Large intestine (tissue), 12 donors: ENCODE measurements around the gene TEX22. TPM values are rescaled to one million over a fixed set of nuclear protein-coding genes. Genes with fewer than 3 reads are reported as not detected.

ENCODE experiments used
- DNase-seq, 2 donors: peaks; one replicate each; pipeline versions ENCODE4 v3.0.0 to v3.0.0-alpha.2; 2013
- H3K27ac ChIP-seq: one replicate; pipeline ENCODE4 v1.5.1; 2013; ENCODE audit warnings: low read length
- H3K27me3 ChIP-seq: 2 replicates; pipeline ENCODE4 v1.6.1; 2013; ENCODE audit warnings: low read length; ENCODE audit not compliant: control insufficient read depth, insufficient read depth
- H3K36me3 ChIP-seq: 2 replicates; pipeline ENCODE4 v1.6.1; 2013; ENCODE audit warnings: low read length; ENCODE audit not compliant: control insufficient read depth, insufficient read depth
- H3K4me1 ChIP-seq: one replicate; pipeline ENCODE4 v1.6.1; 2013; ENCODE audit warnings: low read length; ENCODE audit not compliant: control insufficient read depth, insufficient read depth
- H3K4me3 ChIP-seq: one replicate; pipeline ENCODE4 v1.5.1; 2013; ENCODE audit warnings: low read length
- H3K9me3 ChIP-seq: one replicate; pipeline ENCODE4 v1.6.1; 2013; ENCODE audit warnings: mild to moderate bottlenecking, low read depth, low read length, moderate library complexity; ENCODE audit not compliant: control insufficient read depth
- WGBS: methylation state at CpG from one replicate; pipeline ENCODE4 v1.1.5; 2013; ENCODE audit warnings: low lambda C conversion rate; ENCODE audit not compliant: insufficient coverage; 5-methylcytosine and 5-hydroxymethylcytosine counted together
- long read RNA-seq, 11 donors: transcript quantifications; one replicate each; lab custom pipeline, GENCODE V29; 2026
- polyA plus RNA-seq: library from polyadenylated mRNA; unstranded; fragments of 120-200 nt; gene quantifications from one replicate; pipeline ENCODE4 v1.2.1, GENCODE V29; 2013

Gene TEX22
- polyA plus RNA-seq: 0.82 TPM
- long read RNA-seq, donor 1, partial matches to known transcripts: 0 of 1 reads
- long read RNA-seq, donor 1, other reads (novel, unspliced or antisense): 0 of 1 reads
- long read RNA-seq, donor 2: 0 reads
- long read RNA-seq, donor 3: 0 reads
- long read RNA-seq, donor 4: 0 reads
- long read RNA-seq, donor 5: 0 reads
- long read RNA-seq, donor 6: 0 reads
- long read RNA-seq, donor 7, partial matches to known transcripts: 10 of 10 reads
- long read RNA-seq, donor 7, other reads (novel, unspliced or antisense): 0 of 10 reads
- long read RNA-seq, donor 8: 0 reads
- long read RNA-seq, donor 9: 0 reads
- long read RNA-seq, donor 10: 0 reads
- long read RNA-seq, donor 11: 0 reads

- H3K4me1 ChIP-seq: peaks cover 10% of the 10 kb centered on the region
- peak within 1 kb of the TSS; percentile 53 for H3K27ac ChIP-seq
- peaks cover 29% of the 10 kb centered on the region for H3K9me3 ChIP-seq
- WGBS: no CpG with 5 or more reads among the region's 77 CpGs
- peak within 1 kb of the TSS; percentile 64 for H3K4me3 ChIP-seq
- H3K36me3 ChIP-seq: peaks cover 23% of the 10 kb centered on the region
- H3K27me3 ChIP-seq: no peaks in the 10 kb centered on the region
- peak; percentile 81 to 86 for DNase-seq
Observed at GRCh38 chr14:105398044-105398725, at the start of gene TEX22. TSS of gene TEX22 (plus strand) at chr14:105398538. CDS start at chr14:105399341, 803 bp downstream.

GRCh38 chr14:105348945-105349699 is 49.2 kb upstream of the TEX22 start:
- no peak for DNase-seq
- H3K4me3 ChIP-seq: no peak overlapping the region
- H3K27me3 ChIP-seq: no peaks in the 10 kb centered on the region
- no CpG with 5 or more reads among the region's 19 CpGs for WGBS
- peaks cover 14% of the 10 kb centered on the region for H3K36me3 ChIP-seq
- no peak overlapping the region for H3K27ac ChIP-seq
- H3K4me1 ChIP-seq: no peaks in the 10 kb centered on the region
- H3K9me3 ChIP-seq: peaks cover 4% of the 10 kb centered on the region

GRCh38 chr14:105349992-105350391 is 48.3 kb upstream of the TEX22 start:
- Histone ChIP-seq H3K4me3 (no peak overlapping the region), H3K4me1 (no peaks in the 10 kb centered on the region), H3K27ac (no peak overlapping the region), H3K27me3 (no peaks in the 10 kb centered on the region), H3K9me3 (peaks cover 3% of the 10 kb centered on the region), H3K36me3 (peaks cover 19% of the 10 kb centered on the region)
- WGBS: no CpG with 5 or more reads among the region's 11 CpGs
- no peak for DNase-seq

GRCh38 chr14:105350450-105351244 is 47.7 kb upstream of the TEX22 start:
- WGBS: no CpG with 5 or more reads among the region's 37 CpGs
- no peak overlapping the region for H3K4me3 ChIP-seq
- DNase-seq: no peak
- no peaks in the 10 kb centered on the region for H3K27me3 ChIP-seq
- H3K4me1 ChIP-seq: no peaks in the 10 kb centered on the region
- H3K9me3 ChIP-seq: no peaks in the 10 kb centered on the region
- H3K27ac ChIP-seq: no peak overlapping the region
- peaks cover 21% of the 10 kb centered on the region for H3K36me3 ChIP-seq

GRCh38 chr14:105351410-105351809 is 46.9 kb upstream of the TEX22 start:
- no peaks in the 10 kb centered on the region for H3K4me1 ChIP-seq
- H3K4me3 ChIP-seq: no peak overlapping the region
- DNase-seq: no peak
- no peaks in the 10 kb centered on the region for H3K27me3 ChIP-seq
- 95% methylated on average over 3 of the region's 3 CpGs for WGBS
- H3K36me3 ChIP-seq: peaks cover 28% of the 10 kb centered on the region
- H3K9me3 ChIP-seq: no peaks in the 10 kb centered on the region
- H3K27ac ChIP-seq: no peak overlapping the region

- no peaks in the 10 kb centered on the region for H3K9me3 ChIP-seq
- H3K27ac ChIP-seq: no peak overlapping the region
- H3K36me3 ChIP-seq: peaks cover 28% of the 10 kb centered on the region
- no peaks in the 10 kb centered on the region for H3K4me1 ChIP-seq
- H3K4me3 ChIP-seq: no peak overlapping the region
- peak; percentile 83 to 85 for DNase-seq
- WGBS: no CpG with 5 or more reads among the region's 26 CpGs
- no peaks in the 10 kb centered on the region for H3K27me3 ChIP-seq
Observed at GRCh38 chr14:105351920-105352851, 46.2 kb upstream of the TEX22 start.

GRCh38 chr14:105353136-105353535 is 45.2 kb upstream of the TEX22 start:
- Histone ChIP-seq H3K9me3 (no peaks in the 10 kb centered on the region), H3K4me1 (no peaks in the 10 kb centered on the region), H3K4me3 (no peak overlapping the region), H3K36me3 (peaks cover 31% of the 10 kb centered on the region), H3K27ac (no peak overlapping the region), H3K27me3 (no peaks in the 10 kb centered on the region)
- DNase-seq: no peak
- WGBS: no CpG with 5 or more reads among the region's 10 CpGs

- WGBS: no CpG with 5 or more reads among the region's 20 CpGs
- Histone ChIP-seq H3K4me1 (no peaks in the 10 kb centered on the region), H3K4me3 (no peak overlapping the region), H3K27me3 (no peaks in the 10 kb centered on the region), H3K36me3 (peaks cover 28% of the 10 kb centered on the region), H3K9me3 (no peaks in the 10 kb centered on the region), H3K27ac (no peak overlapping the region)
- DNase-seq: no peak
Observed at GRCh38 chr14:105354541-105354940, 43.8 kb upstream of the TEX22 start.

GRCh38 chr14:105355049-105355575 is 43.2 kb upstream of the TEX22 start:
- WGBS: no CpG with 5 or more reads among the region's 27 CpGs
- no peak for DNase-seq
- Histone ChIP-seq H3K4me1 (no peaks in the 10 kb centered on the region), H3K4me3 (no peak overlapping the region), H3K27me3 (no peaks in the 10 kb centered on the region), H3K27ac (no peak overlapping the region), H3K36me3 (peaks cover 26% of the 10 kb centered on the region), H3K9me3 (no peaks in the 10 kb centered on the region)
